ENCODE data around the gene BCAT1.

BCAT1 gene

DNA sequence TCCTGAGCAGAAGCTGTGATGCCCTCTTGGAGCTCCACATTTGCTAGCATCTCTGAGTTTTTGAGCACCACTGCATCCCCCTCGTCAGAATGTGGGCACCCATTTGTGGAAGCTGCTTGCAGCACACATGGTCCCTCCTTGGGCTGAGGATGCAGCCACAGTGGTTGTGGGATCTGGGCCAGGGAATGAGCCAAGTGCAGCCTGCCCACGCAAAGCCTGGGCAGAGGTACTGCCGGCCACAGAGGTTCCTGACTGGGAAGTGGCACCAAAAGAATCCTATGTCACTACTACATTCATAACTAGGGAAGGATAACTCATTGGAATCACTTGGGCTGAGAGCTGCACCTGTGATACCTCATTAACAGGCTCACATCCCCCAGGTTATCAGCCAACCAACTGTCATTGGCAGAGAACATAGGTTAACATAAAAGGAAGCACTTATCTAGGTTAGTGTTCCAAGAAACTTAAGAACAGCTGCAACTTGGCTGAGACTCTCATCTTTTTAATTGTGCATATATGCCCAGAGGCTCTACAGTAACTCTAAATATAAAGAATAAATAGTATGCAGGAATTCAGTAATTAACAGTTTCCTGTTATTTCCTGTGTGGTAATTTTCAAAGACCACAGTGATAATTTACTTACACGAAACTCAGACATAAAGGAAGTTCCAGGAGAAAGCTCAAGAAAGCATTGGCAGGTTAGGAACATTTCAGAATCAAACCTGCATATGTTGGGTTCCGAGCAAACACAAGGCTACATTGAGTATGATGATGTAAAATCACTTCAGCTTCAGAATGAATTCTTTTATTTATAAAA lies 145.3 kb downstream of the BCAT1 start:
- DNase-seq = peak in 1 of 2 experiments; percentile 9

DNA sequence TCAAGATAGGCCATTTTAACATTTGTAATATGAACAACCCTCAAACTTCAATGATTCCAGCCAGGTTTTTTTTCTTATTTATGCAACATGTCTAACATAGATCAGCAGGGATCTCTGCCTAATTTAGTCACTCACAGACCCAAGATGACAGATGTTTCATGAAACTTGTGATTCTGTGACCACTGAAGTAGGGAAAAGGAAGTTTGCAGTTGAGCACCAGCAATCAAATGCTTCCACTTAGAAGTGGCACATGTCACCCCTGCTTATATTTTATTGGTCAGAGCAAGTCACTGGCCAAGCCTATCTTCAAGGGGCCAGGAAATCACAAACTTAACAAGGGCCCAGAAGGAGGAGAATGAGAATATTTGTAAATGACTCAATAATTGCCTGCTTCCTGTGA lies 150.6 kb downstream of the BCAT1 start:
- DNase-seq = peak; percentile 24 to 25

- DNase-seq = no peak
Measured at GRCh38 chr12:24797901-24798300, 151.0 kb downstream of the BCAT1 start.

DNA sequence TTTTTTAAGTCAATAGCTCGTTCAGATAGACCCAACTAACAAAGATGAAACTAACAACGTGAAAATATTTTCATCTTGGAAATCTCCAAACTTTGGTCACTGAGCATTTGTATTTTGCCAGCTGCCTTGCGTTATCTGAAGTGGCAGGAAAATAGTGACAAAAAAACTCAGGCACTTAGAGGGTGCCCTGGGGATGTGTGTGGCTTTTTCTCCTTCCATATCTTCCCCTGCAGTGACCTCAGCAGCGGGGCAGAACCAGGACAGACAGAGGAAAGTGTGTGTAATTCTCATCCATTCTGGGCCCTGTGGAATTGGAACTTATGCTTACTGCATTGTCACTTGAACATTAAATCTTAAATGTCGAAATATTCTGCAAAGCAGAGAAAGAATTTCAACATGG lies 152.0 kb downstream of the BCAT1 start:
- no peak for DNase-seq

GRCh38 chr12:24795699-24796347 lies 153.1 kb downstream of the BCAT1 start:
- no peak for DNase-seq

DNA sequence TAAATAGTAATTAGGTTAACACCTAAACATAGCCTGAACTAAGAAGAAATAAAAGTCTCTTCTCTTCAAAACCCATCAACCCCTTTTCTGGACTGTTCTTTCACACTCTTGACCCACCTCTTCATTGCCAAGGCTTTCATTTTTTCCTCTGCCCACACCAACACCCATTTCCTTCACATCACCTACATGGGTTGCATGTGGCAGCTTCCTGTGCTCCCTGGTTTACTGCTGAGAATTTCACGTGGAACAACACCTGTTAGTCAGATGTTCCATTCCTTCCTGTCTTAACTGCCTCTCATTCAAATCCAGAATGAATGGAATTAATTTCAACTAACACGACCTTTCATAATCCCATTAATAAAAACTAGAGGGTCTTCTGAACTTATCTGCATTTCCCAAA lies 157.3 kb downstream of the BCAT1 start:
- no peak for DNase-seq

GRCh38 chr12:24788886-24789285 lies 160.0 kb downstream of the BCAT1 start:
- no peak for DNase-seq

DNA sequence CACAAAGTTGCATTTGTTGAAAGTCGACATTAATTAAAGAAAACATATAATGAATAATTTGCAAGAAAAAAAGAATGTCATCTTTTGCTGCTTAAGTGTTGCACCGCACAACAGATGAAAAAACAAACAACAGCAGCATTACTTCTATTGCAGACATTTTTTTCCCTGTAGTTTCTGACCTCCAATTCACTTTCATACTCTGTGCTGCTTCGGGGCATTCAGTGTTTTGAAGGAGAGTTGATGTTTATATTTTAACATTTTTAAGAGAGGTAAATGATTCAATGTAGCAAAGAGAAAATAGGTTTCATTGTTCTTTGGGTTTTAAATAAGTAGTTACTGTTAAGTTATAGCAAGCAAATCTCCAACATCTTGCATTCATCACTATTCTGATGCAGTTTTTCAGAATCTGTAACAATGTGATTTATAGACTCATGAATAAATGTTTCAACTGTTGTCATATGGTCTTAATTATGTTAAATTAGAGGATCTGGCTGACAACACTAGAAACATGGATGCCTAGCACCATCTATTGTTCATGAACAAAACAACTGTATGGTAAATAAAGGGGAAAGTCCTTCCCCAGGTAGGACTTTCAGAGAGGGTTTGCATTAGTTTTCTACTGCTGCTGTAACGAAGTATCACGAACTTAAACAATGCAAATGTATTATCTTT lies 168.1 kb downstream of the BCAT1 start:
- peak; percentile 3 to 15 for DNase-seq

DNA sequence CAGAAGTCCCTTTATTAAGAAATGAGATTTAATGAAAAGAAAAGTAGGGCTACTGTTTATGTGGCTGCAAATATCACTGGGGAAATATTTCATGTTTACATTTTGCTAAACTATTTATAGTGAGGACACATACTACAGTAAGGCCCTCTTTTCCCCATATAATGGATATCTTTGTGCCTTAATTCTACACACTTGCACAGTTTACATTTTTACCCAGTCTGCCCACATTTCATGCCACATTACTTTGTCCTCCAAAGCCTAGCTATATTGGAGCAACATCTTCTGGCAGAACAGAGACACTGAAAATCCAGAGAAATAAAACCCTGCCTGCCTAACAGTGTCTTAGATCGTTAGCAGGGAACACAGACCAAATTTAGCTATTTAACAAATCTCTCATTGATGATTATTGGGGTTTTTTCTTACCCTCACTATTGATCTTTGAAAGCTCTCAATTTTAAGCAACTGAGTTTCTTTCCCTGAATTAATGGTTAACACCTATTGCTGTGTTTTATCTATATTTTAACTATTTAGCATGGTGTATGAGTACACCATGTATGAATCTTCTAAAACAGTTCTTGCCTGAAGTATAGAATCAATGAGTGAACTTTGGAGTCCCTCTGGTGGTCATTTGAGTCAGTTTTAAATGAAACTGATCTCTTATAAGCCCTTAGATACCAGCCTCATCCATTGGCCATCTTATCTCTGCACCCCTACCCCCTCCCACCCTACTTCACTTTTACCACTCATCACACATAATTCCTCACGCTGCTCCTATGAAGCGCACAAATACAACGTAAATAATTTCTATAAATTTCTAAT lies 170.2 kb downstream of the BCAT1 start:
- DNase-seq = peak; percentile 57 to 60

- DNase-seq = no peak
Measured at GRCh38 chr12:24777359-24777758, 171.5 kb downstream of the BCAT1 start.

DNA sequence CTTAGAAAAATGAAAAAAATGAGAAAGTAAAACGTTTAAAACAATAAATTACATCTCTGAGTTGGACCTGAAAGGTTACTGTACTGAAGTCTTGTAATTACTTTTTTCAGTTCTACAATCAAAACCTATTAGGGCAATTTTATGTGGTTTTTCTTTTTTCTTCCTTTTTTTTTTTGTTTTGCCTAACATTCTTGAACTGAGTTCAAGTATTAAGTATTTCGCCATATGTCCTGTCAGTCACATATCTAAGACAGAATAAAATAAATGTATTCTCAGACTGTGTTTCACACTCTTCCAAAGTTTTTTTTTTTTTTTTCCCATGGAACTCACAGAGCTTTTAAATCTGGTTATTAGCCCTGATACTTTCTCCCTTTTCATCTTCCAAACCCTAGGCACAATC lies 172.0 kb downstream of the BCAT1 start:
- DNase-seq = no peak

GRCh38 chr12:24775073-24775472 lies 173.8 kb downstream of the BCAT1 start:
- no peak for DNase-seq

DNA sequence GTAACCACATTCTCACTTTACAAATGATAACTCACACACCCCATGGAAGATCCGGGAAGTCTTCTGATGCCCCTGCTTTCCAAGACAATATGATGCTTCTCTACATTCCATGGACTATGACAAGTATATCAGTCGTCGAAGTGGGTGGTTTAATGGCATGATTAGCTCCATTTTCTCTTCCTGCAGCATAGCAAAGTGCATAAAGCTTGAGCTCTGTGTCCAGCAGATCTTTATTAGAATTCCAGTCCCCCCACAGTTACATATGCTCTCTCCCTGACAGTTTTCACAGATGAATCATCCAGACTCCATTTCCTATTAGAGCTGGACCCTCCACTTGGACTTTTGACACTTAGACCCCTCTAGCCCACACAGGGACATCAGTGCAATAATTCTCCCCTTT lies 174.9 kb downstream of the BCAT1 start:
- DNase-seq = no peak

DNA sequence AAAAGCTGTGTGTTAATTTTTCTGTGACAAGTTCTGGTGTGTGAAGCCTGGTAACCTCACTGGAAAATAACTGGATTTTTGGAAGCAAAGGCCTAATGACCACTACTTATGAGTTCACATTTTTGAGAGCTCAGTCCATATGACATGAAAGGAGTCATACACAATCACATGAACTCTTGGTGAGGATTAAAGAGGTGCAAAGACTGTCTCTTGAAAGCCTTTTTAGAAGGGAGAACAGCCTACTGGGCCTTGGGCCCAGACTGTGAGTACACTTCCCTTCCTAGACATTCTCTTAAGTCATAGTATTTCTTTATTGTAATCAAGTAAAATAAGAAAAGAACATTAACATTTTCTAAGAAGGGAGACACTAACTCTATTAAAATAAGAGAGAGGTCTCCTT lies 176.1 kb downstream of the BCAT1 start:
- DNase-seq = no peak

- DNase-seq = no peak
Measured at GRCh38 chr12:24770821-24771220, 178.1 kb downstream of the BCAT1 start.

- DNase-seq = no peak
Measured at GRCh38 chr12:24770334-24770733, 178.6 kb downstream of the BCAT1 start.

- no peak for DNase-seq
Measured at GRCh38 chr12:24769682-24770081, 179.2 kb downstream of the BCAT1 start.

DNA sequence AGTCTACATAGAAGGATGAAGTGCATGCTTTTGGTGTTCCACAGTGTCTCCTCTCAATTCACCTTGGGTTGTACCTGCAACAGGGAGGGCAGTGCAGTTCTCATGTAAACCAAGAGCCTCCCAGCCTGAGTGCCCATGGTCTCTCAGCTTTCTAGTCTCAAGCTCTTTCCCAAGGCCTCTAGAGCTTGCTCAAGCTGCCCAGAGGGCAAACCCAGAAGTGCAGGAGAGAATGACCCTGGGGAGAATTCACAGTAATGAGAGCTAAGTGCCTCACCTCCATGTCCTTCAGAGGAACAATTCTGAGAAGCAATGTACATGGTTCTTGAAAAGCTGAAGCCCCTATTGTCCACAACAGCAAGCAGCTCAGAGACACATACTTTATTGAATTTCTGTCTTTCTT lies 180.5 kb downstream of the BCAT1 start:
- DNase-seq = no peak

DNA sequence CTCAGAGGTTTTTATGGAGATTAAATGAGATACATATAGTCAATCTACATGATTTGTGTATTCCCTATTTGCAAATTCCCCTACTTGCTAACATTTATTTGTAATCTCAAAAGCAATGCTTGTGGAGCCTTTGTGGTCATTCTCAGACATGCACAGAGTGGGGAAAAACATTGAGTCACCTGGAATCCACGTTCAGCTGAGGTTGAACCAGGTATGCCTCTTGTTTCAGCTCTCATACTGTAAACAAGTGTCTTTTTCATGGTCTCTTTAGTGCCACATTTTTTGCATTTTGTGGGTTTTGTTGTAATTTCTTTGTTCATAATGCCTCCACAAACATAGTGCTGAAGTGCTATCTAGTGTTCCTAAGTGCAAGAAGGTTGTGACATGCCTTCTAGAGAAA lies 181.9 kb downstream of the BCAT1 start:
- DNase-seq = no peak

GRCh38 chr12:24764712-24765111 lies 184.2 kb downstream of the BCAT1 start:
- DNase-seq = no peak

- DNase-seq = no peak
Measured at GRCh38 chr12:24760606-24761378, 188.1 kb downstream of the BCAT1 start.

DNA sequence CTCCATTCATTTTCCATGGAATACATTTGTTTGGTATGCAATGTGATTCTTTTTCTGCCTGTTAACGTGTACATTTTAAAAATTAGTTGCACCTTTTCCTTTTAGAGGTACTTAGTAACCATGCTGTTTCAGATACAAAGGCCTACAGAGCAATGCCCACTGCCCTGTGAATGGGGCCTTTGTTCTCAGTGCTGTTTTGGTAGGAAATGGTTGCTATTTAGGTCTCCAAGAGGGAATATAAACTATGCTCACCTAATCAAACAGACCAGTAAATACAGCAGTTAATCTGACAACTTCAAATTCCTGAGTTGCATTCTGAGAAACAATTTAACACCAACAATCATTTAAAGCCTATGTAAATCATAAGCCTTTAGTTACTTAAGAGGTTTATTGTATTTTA lies 188.7 kb downstream of the BCAT1 start:
- no peak for DNase-seq

Measured in Kasumi-1 (cell line).